IgD-negative memory B cell (primary cell): Measurements from ENCODE around the gene FITM1. TPM values are rescaled to one million over a fixed set of nuclear protein-coding genes. Genes with fewer than 3 reads are reported as not detected.

Experiments used
- H3K27ac Mint-ChIP-seq, 3 donors: one replicate each; pipeline ENCODE4 v1.8.0; 2020 to 2022; ENCODE audit warnings: mild to moderate bottlenecking in 3 of 3, mixed read lengths in 3 of 3, moderate library complexity in 1 of 3
- H3K27me3 Mint-ChIP-seq: one replicate; pipeline ENCODE4 v1.8.0; 2021; ENCODE audit warnings: mixed read lengths
- H3K36me3 Mint-ChIP-seq: one replicate; pipeline ENCODE4 v1.8.0; 2020; ENCODE audit warnings: mild to moderate bottlenecking, mixed read lengths
- H3K4me1 Mint-ChIP-seq, 3 donors: one replicate each; pipeline ENCODE4 v1.8.0; 2020 to 2022; ENCODE audit warnings: mixed read lengths in 3 of 3, mild to moderate bottlenecking in 1 of 3
- H3K4me3 Mint-ChIP-seq, 4 donors: one replicate each; pipeline ENCODE4 v1.8.0; 2020 to 2022; ENCODE audit warnings: mild to moderate bottlenecking in 4 of 4, mixed read lengths in 4 of 4, moderate library complexity in 3 of 4
- H3K9me3 Mint-ChIP-seq, 3 donors: one replicate each; pipeline ENCODE4 v1.8.0; 2020 to 2021; ENCODE audit warnings: mixed read lengths in 3 of 3, mild to moderate bottlenecking in 1 of 3
- polyA plus RNA-seq: library from polyadenylated mRNA; unstranded; fragments of 300-500 nt; fragmentation: Illumina TruSeq; gene quantifications from one replicate; pipeline ENCODE4 v1.2.3, GENCODE V29; 2021

FITM1 gene
- polyA plus RNA-seq, 1 donor from 2014 or later, result 1.1 TPM

DNA sequence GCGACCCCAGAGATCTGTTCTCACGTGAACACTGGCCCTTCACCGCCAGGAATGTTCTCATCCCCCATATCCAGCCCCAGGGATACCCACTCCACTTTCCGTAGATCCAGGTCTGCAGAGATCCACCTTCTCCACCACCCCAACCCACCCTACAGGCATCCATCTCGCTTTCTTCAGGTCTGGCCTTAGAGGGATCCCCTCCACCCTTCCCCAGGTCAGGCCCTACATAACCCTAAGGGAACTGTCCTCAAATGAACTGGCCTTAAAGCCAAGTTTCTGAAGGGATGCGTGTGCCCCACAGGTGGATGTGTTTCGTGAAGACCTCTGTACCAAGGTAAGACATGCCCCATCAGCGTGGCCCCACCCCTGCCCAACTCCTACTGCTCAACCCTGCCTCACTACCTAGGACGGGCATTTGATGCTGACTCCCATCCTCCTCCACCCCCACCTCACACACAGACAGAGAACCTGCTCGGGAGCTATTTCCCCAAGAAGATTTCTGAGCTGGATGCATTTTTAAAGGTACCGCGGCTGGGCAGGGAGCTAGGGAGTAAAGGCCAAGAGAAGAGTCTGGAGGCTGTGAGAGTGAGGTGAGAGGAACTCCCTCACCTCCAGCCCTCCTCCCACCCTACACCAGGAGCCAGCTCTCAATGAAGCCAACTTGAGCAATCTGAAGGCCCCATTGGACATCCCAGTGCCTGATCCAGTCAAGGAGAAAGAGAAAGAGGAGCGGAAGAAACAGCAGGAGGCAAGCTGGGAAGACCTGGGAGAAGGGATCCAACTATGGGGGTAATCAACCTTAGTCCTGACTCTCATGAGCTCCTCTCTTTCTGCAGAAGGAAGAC is 6.4 kb downstream of the FITM1 start:
- H3K4me1 Mint-ChIP-seq, result peaks cover 26 to 43% (median 26%) of the 10 kb centered on the region in 3 donors

GRCh38 chr14:24137529-24138395 is 7.3 kb downstream of the FITM1 start:
- H3K9me3 Mint-ChIP-seq, result no peaks in the 10 kb centered on the region
- peak overlapping the region; percentile 77 to 98 (median 92) for H3K4me3 Mint-ChIP-seq
- H3K27me3 Mint-ChIP-seq, result no peaks in the 10 kb centered on the region
- peak overlapping the region; percentile 78 to 98 (median 95) for H3K27ac Mint-ChIP-seq
- H3K4me1 Mint-ChIP-seq, result peaks cover 24 to 40% (median 26%) of the 10 kb centered on the region in 3 donors
- peaks cover 3% of the 10 kb centered on the region for H3K36me3 Mint-ChIP-seq

More for the DNA sequence above, 6.4 kb downstream of the FITM1 start:
- Mint-ChIP-seq H3K36me3 (peaks cover 3% of the 10 kb centered on the region), H3K27ac (peak overlapping the region; percentile 78 to 98 (median 95)), H3K4me3 (peak overlapping the region; percentile 88 to 98 (median 95)), H3K27me3 (no peaks in the 10 kb centered on the region), H3K9me3 (no peaks in the 10 kb centered on the region)

GRCh38 chr14:24138396-24139271 is 8.2 kb downstream of the FITM1 start:
- Mint-ChIP-seq H3K9me3 (no peaks in the 10 kb centered on the region), H3K27me3 (no peaks in the 10 kb centered on the region), H3K4me1 (peaks cover 19 to 36% (median 24%) of the 10 kb centered on the region in 3 donors), H3K4me3 (peak overlapping the region; percentile 36 to 98 (median 75)), H3K27ac (peak overlapping the region in 2 of 3 donors; percentile 78 to 87), H3K36me3 (peaks cover 3% of the 10 kb centered on the region)

DNA sequence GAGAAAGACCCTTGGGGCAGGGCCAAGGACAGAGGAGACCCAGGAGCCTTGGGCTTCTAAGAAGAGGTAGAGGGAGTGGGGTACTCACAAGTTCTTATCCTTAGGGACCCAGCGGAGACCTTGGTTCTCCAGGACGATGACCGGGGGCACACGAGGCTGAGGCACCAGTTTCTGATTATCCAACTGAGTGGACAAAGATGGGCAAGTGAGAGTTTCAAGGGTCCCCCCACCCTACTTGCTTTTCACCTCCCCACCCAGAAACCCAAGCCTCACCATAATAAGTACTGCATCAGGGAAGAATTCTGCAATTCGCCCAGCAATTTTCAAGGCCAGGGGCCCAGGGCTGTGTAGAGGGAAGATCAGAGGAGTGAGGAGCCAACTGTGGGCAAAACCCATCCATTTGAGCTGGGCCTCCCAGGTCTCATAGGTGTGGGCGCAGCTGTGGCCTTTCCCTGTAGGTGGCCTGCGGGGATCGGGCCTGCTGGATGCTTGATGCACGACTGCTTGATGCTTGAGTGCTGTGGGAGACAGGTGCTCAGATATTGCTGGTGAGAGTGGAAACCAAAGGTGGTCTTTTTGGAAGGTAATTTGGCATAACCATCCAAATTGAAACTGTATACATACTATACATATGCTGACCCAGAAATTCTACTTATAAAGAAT is 8.9 kb downstream of the FITM1 start:
- Mint-ChIP-seq H3K4me1 (peaks cover 19 to 38% (median 25%) of the 10 kb centered on the region in 3 donors), H3K27ac (peak overlapping the region; percentile 71 to 87 (median 72)), H3K27me3 (no peaks in the 10 kb centered on the region), H3K4me3 (peak overlapping the region; percentile 41 to 98 (median 85)), H3K36me3 (peaks cover 5% of the 10 kb centered on the region), H3K9me3 (no peaks in the 10 kb centered on the region)

DNA sequence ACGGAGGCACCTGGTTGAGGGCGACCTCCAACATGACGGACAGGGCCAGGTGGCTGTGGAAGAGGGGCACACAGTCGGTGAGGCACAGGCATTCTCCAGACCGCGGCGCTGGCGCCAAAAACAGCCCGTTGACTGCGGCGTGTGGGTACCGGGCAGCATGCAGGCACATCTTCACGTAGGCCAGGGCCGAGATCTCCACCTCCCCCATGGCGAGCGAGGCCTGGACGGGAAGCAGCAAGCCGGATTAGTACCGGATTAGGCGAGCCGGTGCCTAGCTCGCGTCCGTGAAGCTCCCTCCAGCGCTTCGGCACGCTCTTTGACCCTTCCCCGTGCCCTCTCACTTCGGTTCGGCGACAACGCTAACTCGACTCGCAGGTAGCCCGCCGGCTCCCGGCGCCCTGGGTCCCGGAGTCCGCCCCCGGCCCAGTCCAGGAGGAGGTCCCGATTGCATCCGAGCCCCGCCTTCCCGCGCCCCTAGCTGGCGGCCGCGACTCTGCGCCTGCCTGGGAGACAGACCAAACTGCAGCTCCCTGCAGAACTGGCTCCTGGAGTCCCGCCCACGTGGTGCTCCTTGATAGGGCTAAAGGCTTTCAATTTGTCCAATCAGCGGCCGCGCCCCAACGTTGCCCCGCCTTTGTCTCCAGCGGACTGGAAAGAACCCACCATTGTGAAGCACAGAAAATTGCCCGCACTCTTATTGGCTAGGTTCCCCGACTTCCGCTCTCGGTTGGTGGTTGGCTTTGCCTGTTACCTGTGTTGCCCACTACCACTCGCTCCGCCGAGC is 10.8 kb downstream of the FITM1 start, which contains the start of gene EMC9:
Gene EMC9 (minus strand): TSS at position 495 of the 784 bp plus-strand sequence. CDS start 287 bp downstream, at position 208.
- peaks cover 6% of the 10 kb centered on the region for H3K36me3 Mint-ChIP-seq
- H3K4me1 Mint-ChIP-seq, result peaks cover 20 to 45% (median 33%) of the 10 kb centered on the region in 3 donors
- no peaks in the 10 kb centered on the region for H3K27me3 Mint-ChIP-seq
- no peaks in the 10 kb centered on the region for H3K9me3 Mint-ChIP-seq
- peak within 1 kb of the TSS; percentile 91 to 98 (median 95) for H3K4me3 Mint-ChIP-seq
- H3K27ac Mint-ChIP-seq, result peak within 1 kb of the TSS; percentile 84 to 95 (median 93)

DNA sequence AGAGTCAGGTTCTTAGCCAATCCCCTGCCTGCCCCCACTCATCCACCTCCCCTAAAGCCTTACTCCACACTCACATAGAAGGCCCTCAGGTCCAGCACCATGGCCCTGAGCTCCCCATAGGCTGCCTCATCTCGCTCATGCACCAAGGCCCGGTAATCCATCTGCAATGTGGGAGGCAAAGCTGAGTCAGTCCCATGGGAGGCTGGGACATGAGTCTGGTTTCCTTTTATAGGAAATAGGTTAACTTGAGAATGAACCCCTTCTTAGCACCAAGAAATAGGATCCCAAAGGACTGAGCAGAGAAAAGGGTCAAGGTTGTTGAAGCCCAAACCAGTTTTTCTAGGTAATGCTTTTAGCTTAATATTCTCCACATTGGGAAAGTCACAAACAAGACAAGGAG is 13.1 kb downstream of the FITM1 start:
- Mint-ChIP-seq H3K4me1 (peaks cover 24 to 39% (median 31%) of the 10 kb centered on the region in 3 donors), H3K27ac (peak overlapping the region in 1 of 3 donors; percentile 52), H3K9me3 (no peaks in the 10 kb centered on the region), H3K4me3 (peak overlapping the region in 2 of 4 donors; percentile 37 to 98), H3K27me3 (no peaks in the 10 kb centered on the region), H3K36me3 (peaks cover 3% of the 10 kb centered on the region)

DNA sequence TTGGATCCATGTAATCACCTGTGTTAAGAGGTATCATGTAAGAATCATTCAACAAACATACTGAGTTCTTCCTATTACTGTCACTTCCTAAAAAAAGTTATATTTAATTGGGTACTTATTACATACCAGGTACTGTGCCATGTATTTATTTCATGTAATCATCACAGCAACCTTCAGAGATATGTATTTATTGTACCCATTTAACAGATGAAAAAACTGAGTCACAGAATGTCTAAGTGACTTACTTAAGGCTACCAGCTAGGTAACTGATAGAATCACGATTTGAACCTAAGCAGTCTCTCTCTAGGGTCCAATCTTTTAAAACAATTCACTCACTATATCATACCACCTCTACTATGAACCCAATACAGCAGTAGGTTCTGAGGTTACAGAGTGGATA is 14.0 kb downstream of the FITM1 start:
- Mint-ChIP-seq H3K27ac (peak overlapping the region in 2 of 3 donors; percentile 52 to 80), H3K4me3 (peak overlapping the region in 1 of 4 donors; percentile 98), H3K36me3 (peaks cover 3% of the 10 kb centered on the region), H3K4me1 (peaks cover 26 to 36% (median 31%) of the 10 kb centered on the region in 3 donors), H3K27me3 (no peaks in the 10 kb centered on the region), H3K9me3 (no peaks in the 10 kb centered on the region)

DNA sequence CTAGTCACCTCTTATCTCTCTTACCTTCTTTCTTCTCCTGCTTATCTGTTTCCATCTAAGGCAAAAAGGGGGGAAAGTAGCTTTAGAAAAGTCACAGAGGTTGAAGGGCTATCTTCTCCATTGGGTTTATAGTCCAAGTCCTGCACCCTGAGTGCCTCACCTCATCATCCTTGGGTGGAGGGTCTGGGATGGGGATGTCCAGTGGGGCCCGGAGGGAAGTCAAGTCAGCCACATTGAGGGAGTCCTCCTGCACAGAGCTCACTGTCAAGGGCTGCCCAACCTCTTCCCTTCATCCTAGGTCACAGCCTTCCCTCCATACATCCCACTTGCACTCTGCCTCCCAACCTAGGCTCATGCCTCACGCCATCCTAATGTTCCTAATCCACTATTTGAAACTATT is 14.8 kb downstream of the FITM1 start:
- peaks cover 3% of the 10 kb centered on the region for H3K36me3 Mint-ChIP-seq
- H3K9me3 Mint-ChIP-seq, result no peaks in the 10 kb centered on the region
- H3K27ac Mint-ChIP-seq, result no peak overlapping the region
- H3K27me3 Mint-ChIP-seq, result no peaks in the 10 kb centered on the region
- peak overlapping the region; percentile 97 to 99 (median 98) for H3K4me3 Mint-ChIP-seq
- H3K4me1 Mint-ChIP-seq, result peaks cover 26 to 34% (median 27%) of the 10 kb centered on the region in 3 donors

DNA sequence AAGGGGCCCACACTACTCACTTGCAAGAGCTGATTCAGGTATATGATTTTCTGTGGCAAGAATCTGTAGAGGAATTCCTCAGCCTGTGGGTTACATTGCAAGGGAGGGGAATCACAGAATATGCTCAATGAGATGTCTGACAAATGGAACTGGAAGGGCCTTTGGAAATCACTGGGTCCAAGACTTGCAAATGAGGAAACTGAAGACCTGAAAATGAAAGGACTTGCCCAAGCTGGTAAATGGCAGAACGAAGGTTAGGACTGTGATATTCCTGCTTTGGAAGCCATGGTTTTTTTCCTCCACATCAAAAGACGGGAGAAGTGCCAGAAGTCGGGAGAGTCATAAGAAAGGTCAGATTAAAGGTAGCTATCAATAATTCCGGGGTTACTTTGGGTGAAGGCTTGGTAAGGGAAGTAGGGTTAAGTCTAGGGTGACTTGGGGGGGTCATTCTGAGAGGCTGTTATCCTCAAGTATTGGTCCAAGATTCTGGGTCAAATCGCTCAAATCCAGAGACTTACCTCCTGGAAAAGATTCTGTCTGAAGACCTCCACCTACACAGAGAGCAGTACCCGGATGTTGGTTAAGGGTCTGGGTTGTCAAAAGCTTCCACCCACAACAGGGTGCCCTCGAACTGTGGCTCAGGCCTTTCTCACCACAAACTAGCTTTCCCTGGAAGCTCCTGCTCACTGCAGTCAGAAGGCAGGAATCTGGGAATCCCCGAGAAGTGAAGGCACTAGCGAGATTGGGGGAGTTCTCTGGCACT is 15.4 kb downstream of the FITM1 start:
- Mint-ChIP-seq H3K27ac (peak overlapping the region; percentile 94 to 98 (median 95)), H3K4me1 (peaks cover 24 to 32% (median 26%) of the 10 kb centered on the region in 3 donors), H3K27me3 (no peaks in the 10 kb centered on the region), H3K36me3 (peaks cover 3% of the 10 kb centered on the region), H3K4me3 (peak overlapping the region; percentile 97 to 99 (median 98)), H3K9me3 (no peaks in the 10 kb centered on the region)

DNA sequence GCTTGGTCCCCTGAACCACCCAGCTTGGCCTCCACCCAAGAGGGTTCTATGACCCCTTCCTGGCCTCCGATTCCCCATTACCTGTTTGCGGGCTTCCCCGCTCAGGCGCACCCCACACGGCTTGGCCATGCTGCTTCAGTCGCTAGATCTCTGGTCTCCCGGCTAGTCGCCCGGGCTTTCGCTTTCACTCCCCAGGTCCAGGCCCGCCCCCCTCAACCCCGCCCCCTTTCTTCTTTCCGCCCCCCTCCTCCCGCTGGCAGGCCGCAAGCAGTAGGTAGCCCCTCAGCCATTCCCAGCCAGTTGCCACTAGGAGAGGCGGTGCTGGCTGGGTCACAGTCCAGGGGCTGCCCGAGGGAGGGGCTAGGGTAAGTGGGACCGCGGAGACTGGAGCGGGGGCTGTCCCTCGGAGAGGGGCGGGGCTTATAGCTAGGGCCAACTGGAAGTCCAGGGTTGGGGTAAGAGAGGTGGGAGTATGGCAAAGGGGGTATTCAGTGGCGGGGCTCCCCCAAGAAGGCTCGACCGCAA is 16.1 kb downstream of the FITM1 start, which contains the start of gene PSME2:
Gene PSME2 (minus strand): TSS at position 158 of the 525 bp plus-strand sequence. CDS start 29 bp downstream, at position 129.
- peak within 1 kb of the TSS; percentile 94 to 98 (median 95) for H3K27ac Mint-ChIP-seq
- H3K36me3 Mint-ChIP-seq, result peaks cover 3% of the 10 kb centered on the region
- H3K4me3 Mint-ChIP-seq, result peak within 1 kb of the TSS; percentile 97 to 99 (median 98)
- peaks cover 23 to 32% (median 24%) of the 10 kb centered on the region in 3 donors for H3K4me1 Mint-ChIP-seq
- H3K27me3 Mint-ChIP-seq, result no peaks in the 10 kb centered on the region
- H3K9me3 Mint-ChIP-seq, result no peaks in the 10 kb centered on the region

GRCh38 chr14:24146978-24147760 is 16.7 kb downstream of the FITM1 start, which contains the start of gene RNF31:
TSS of gene RNF31 (plus strand) at chr14:24147498. CDS start at chr14:24147699, 201 bp downstream.
- Mint-ChIP-seq H3K36me3 (peaks cover 3% of the 10 kb centered on the region), H3K4me3 (peak within 1 kb of the TSS; percentile 97 to 99 (median 98)), H3K4me1 (peaks cover 18 to 30% (median 22%) of the 10 kb centered on the region in 3 donors), H3K27ac (peak within 1 kb of the TSS; percentile 94 to 98 (median 95)), H3K27me3 (no peaks in the 10 kb centered on the region), H3K9me3 (no peaks in the 10 kb centered on the region)
